Measurements from ENCODE around the gene NCAM1.

DNA sequence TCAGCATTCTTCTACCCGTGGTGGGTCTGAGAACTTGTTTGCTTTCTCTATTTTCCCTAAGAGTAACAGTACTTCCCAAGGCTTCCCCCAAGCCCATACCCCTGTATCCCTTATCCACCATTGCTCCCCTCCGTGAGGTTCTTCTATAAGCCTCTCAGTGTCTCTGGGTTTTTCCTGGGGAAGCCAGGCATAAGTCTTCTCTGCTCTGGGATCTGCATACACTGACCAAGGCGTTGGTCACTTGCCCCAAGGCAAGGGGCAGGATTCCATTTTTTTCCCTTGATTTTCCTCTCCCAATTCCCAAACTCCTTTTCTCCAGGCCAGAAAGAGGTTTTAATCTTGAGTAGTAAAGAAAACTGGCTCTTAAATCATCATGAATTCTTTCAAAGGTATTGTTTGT lies 27.2 kb upstream of the NCAM1 start:
- no peak for TF ChIP-seq POLR2A (IDR thresholded peaks at IDR 0.05)
- TF ChIP-seq, protein P1, sequence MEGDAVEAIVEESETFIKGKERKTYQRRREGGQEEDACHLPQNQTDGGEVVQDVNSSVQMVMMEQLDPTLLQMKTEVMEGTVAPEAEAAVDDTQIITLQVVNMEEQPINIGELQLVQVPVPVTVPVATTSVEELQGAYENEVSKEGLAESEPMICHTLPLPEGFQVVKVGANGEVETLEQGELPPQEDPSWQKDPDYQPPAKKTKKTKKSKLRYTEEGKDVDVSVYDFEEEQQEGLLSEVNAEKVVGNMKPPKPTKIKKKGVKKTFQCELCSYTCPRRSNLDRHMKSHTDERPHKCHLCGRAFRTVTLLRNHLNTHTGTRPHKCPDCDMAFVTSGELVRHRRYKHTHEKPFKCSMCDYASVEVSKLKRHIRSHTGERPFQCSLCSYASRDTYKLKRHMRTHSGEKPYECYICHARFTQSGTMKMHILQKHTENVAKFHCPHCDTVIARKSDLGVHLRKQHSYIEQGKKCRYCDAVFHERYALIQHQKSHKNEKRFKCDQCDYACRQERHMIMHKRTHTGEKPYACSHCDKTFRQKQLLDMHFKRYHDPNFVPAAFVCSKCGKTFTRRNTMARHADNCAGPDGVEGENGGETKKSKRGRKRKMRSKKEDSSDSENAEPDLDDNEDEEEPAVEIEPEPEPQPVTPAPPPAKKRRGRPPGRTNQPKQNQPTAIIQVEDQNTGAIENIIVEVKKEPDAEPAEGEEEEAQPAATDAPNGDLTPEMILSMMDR (IDR thresholded peaks at IDR 0.05): no peak

All from right lobe of liver (tissue), 4 donors.